CD4-positive, alpha-beta T cell (primary cell): ENCODE data around the gene PPP1R9A. TPM values are rescaled to one million over a fixed set of nuclear protein-coding genes. Genes with fewer than 3 reads are reported as not detected.

ENCODE experiments used
- ATAC-seq: fragments of 200-7000 bp; cut with Tn5 transposase; one replicate; pipeline ENCODE4 v1.10.0; 2022; ENCODE audit warnings: mild to moderate bottlenecking; ENCODE audit not compliant: poor library complexity
- CTCF ChIA-PET: fragments of 350-600 bp; sonication (Branson Sonifier 250); formaldehyde crosslinking; loops from one replicate; lab custom pipeline; 2021; ENCODE audit warnings: antibody characterized with exemption, inconsistent platforms; lab: Charles Lee
- POLR2A ChIA-PET: fragments of 350-600 bp; sonication (Branson Sonifier 250); formaldehyde crosslinking; loops from one replicate; lab custom pipeline; 2021; ENCODE audit warnings: antibody characterized with exemption, inconsistent platforms; lab: Charles Lee
- DNase-seq, 14 experiments: peaks; one replicate each; pipeline ENCODE4 v3.0.0-alpha.2; 2013 to 2020; ENCODE audit warnings: mixed read lengths in 2 of 14
- H3K27ac ChIP-seq, 2 donors: one replicate each; pipeline versions ENCODE4 v1.5.1 to v1.7.0; 2013; ENCODE audit warnings: low read length in 2 of 2, low read depth in 1 of 2, mild to moderate bottlenecking in 1 of 2
- H3K27me3 ChIP-seq, 2 experiments: 1 replicate in 1 of 2; 2 replicates in 1 of 2; pipeline versions ENCODE4 v1.6.1 to v1.7.0; 2013; ENCODE audit warnings: low read length in 2 of 2, control low read depth in 1 of 2, mild to moderate bottlenecking in 1 of 2, moderate library complexity in 1 of 2; ENCODE audit not compliant: insufficient read depth in 2 of 2, control insufficient read depth in 1 of 2
- H3K36me3 ChIP-seq: one replicate; pipeline ENCODE4 v1.6.1; 2013; ENCODE audit warnings: low read length, control low read depth; ENCODE audit not compliant: insufficient read depth
- H3K4me1 ChIP-seq: one replicate; pipeline ENCODE4 v1.6.1; 2013; ENCODE audit warnings: low read length, control low read depth; ENCODE audit not compliant: insufficient read depth
- H3K4me3 ChIP-seq: one replicate; pipeline ENCODE4 v1.5.1; 2013; ENCODE audit warnings: mild to moderate bottlenecking, low read length, moderate library complexity
- H3K9me3 ChIP-seq, 2 experiments: 1 replicate in 1 of 2; 2 replicates in 1 of 2; pipeline versions ENCODE4 v1.6.1 to v1.7.0; 2013; ENCODE audit warnings: low read length in 2 of 2, mild to moderate bottlenecking in 2 of 2, control low read depth in 1 of 2, moderate library complexity in 1 of 2; ENCODE audit not compliant: control insufficient read depth in 1 of 2, insufficient read depth in 1 of 2
- H3K27ac Mint-ChIP-seq: one replicate; pipeline ENCODE4 v1.8.0; 2020; ENCODE audit warnings: mixed read lengths
- H3K27me3 Mint-ChIP-seq: one replicate; pipeline ENCODE4 v1.8.0; 2021; ENCODE audit warnings: mixed read lengths
- H3K36me3 Mint-ChIP-seq: one replicate; pipeline ENCODE4 v1.8.0; 2021; ENCODE audit warnings: low read depth, mixed read lengths
- H3K4me1 Mint-ChIP-seq: one replicate; pipeline ENCODE4 v1.8.0; 2021; ENCODE audit warnings: low read depth, mixed read lengths
- H3K4me3 Mint-ChIP-seq: one replicate; pipeline ENCODE4 v1.8.0; 2020; ENCODE audit warnings: mild to moderate bottlenecking, mixed read lengths
- H3K9me3 Mint-ChIP-seq: one replicate; pipeline ENCODE4 v1.8.0; 2020; ENCODE audit warnings: mixed read lengths
- CTCF ChIP-seq: fragments of 200-600 bp; IDR thresholded peaks from one replicate; pipeline ENCODE4 v1.8.0; 2022; ENCODE audit warnings: antibody characterized with exemption, mild to moderate bottlenecking
- intact Hi-C, 2 experiments: fragments of 100-400 bp; cut with DNase I in 1 of 2; cut with micrococcal nuclease in 1 of 2; formaldehyde crosslinking; loops; one replicate each; pipeline versions ENCODE4 v1.15.1 to v1.9.0; 2023 to 2025; cut with DNase I, micrococcal nuclease
- total RNA-seq, 174 experiments: library from RNA in 2 of 174; stranded (reverse) in 2 of 174; gene quantifications; one replicate each; pipeline ENCODE4 v1.2.3 and lab custom pipeline; 2021 to 2026

Gene PPP1R9A
- total RNA-seq, 2 experiments from 2014 or later: not detected

GRCh38 chr7:95330204-95330960, 423.0 kb downstream of the PPP1R9A start:
- intact Hi-C loops: no loop called here
- peak; percentile 67 for ATAC-seq
- peak overlapping the region; percentile 42 for H3K4me3 ChIP-seq
- peaks cover 17% of the 10 kb centered on the region for H3K4me1 Mint-ChIP-seq
- H3K4me3 Mint-ChIP-seq: peak overlapping the region; percentile 74
- H3K9me3 Mint-ChIP-seq: no peaks in the 10 kb centered on the region
- no peak overlapping the region for H3K27ac ChIP-seq
- H3K27me3 Mint-ChIP-seq: peaks cover 12% of the 10 kb centered on the region
- no peaks in the 10 kb centered on the region for H3K27me3 ChIP-seq
- no peaks in the 10 kb centered on the region for H3K36me3 Mint-ChIP-seq
- no peak for TF ChIP-seq CTCF
- H3K9me3 ChIP-seq: no peaks in the 10 kb centered on the region
- ChIA-PET POLR2A (no interaction called here), CTCF (no interaction called here)
- peak in 3 of 14 experiments; percentile 27 to 64 (median 37) for DNase-seq
- peak overlapping the region; percentile 32 for H3K27ac Mint-ChIP-seq
- H3K4me1 ChIP-seq: no peaks in the 10 kb centered on the region
- H3K36me3 ChIP-seq: no peaks in the 10 kb centered on the region

- H3K9me3 Mint-ChIP-seq: no peaks in the 10 kb centered on the region
- no peaks in the 10 kb centered on the region for H3K36me3 Mint-ChIP-seq
- peaks cover 8% of the 10 kb centered on the region for H3K27me3 Mint-ChIP-seq
- TF ChIP-seq CTCF: no peak
- H3K27ac Mint-ChIP-seq: peak overlapping the region; percentile 32
- Histone ChIP-seq H3K27me3 (no peaks in the 10 kb centered on the region), H3K27ac (no peak overlapping the region), H3K4me1 (no peaks in the 10 kb centered on the region), H3K9me3 (no peaks in the 10 kb centered on the region), H3K4me3 (peak overlapping the region; percentile 42), H3K36me3 (no peaks in the 10 kb centered on the region)
- ChIA-PET POLR2A (interaction anchor here (1.1 kb wide), 1 partner anchor 104 kb away, joined by 5 read pairs; the partner anchor contains the start of gene PON2), CTCF (no interaction called here)
- intact Hi-C loops: no loop called here
- peaks cover 15% of the 10 kb centered on the region for H3K4me1 Mint-ChIP-seq
- peak overlapping the region; percentile 74 for H3K4me3 Mint-ChIP-seq
- DNase-seq (peak in 1 of 14 experiments; percentile 2), ATAC-seq (no peak)
Measured at GRCh38 chr7:95330961-95331337, 423.6 kb downstream of the PPP1R9A start.

- no peak for DNase-seq
- H3K36me3 ChIP-seq: no peaks in the 10 kb centered on the region
- H3K9me3 ChIP-seq: no peaks in the 10 kb centered on the region
- Mint-ChIP-seq H3K27ac (no peak overlapping the region), H3K27me3 (no peaks in the 10 kb centered on the region), H3K36me3 (no peaks in the 10 kb centered on the region), H3K9me3 (no peaks in the 10 kb centered on the region), H3K4me1 (peaks cover 15% of the 10 kb centered on the region), H3K4me3 (no peak overlapping the region)
- no peaks in the 10 kb centered on the region for H3K4me1 ChIP-seq
- no peaks in the 10 kb centered on the region for H3K27me3 ChIP-seq
- CTCF ChIA-PET: no interaction called here
- ATAC-seq: no peak
- intact Hi-C loops: no loop called here
- no peak overlapping the region for H3K27ac ChIP-seq
- no peak for TF ChIP-seq CTCF
- no peak overlapping the region for H3K4me3 ChIP-seq
- POLR2A ChIA-PET: no interaction called here
Measured at GRCh38 chr7:95334447-95334846, 427.1 kb downstream of the PPP1R9A start.
